ENCODE data around the gene TBCK.

DNA sequence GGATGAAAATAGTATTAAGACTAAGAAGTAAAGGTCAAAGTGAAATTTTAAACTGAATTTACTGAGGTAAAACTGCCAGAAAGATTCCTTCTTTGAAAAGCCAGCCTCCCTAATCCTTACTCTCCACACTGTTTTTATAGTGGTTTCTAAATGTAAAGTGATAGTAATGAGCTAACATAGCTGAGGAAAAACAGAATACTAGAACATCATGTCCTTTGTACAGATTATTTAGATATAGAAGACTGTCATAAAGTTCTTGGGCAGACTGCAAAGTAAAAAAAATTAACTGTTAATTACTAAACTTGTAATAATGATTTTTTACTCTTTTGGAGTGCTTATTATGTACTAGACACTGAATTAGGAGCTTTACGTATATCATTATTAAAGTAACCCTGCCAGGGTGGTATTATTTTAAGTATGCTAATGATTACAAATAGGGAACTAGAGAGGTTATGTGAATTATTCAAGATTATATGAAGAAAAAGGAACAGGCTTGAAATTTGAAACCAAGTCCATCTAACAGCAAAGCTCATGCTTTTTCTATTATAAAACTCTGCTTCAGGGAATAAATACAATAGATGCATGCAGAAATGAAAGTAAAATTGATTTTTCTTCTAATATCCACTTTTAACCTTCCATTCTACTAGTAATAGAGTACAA lies 150.5 kb downstream of the TBCK start:
- no peak for TF ChIP-seq MXI1 (IDR thresholded peaks at IDR 0.05; ENCODE audit: low read depth, low read length)
- TF ChIP-seq, protein P1, sequence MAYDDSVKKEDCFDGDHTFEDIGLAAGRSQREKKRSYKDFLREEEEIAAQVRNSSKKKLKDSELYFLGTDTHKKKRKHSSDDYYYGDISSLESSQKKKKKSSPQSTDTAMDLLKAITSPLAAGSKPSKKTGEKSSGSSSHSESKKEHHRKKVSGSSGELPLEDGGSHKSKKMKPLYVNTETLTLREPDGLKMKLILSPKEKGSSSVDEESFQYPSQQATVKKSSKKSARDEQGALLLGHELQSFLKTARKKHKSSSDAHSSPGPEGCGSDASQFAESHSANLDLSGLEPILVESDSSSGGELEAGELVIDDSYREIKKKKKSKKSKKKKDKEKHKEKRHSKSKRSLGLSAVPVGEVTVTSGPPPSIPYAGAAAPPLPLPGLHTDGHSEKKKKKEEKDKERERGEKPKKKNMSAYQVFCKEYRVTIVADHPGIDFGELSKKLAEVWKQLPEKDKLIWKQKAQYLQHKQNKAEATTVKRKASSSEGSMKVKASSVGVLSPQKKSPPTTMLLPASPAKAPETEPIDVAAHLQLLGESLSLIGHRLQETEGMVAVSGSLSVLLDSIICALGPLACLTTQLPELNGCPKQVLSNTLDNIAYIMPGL (CRISPR knock-in tag; IDR thresholded peaks at IDR 0.05) = no peak
- TF ChIP-seq, protein P2, sequence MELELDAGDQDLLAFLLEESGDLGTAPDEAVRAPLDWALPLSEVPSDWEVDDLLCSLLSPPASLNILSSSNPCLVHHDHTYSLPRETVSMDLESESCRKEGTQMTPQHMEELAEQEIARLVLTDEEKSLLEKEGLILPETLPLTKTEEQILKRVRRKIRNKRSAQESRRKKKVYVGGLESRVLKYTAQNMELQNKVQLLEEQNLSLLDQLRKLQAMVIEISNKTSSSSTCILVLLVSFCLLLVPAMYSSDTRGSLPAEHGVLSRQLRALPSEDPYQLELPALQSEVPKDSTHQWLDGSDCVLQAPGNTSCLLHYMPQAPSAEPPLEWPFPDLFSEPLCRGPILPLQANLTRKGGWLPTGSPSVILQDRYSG (tag; conservative IDR thresholded peaks at IDR 0.05; ENCODE audit: low read depth) = no peak
- no peak for TF ChIP-seq BCL6 (CRISPR knock-in tag; IDR thresholded peaks at IDR 0.05)
- TF ChIP-seq, protein P3, sequence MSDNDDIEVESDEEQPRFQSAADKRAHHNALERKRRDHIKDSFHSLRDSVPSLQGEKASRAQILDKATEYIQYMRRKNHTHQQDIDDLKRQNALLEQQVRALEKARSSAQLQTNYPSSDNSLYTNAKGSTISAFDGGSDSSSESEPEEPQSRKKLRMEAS (CRISPR knock-in tag; IDR thresholded peaks at IDR 0.05) = no peak
- TF ChIP-seq EP300 (IDR thresholded peaks at IDR 0.05; ENCODE audit: low read length) = no peak
- no peak for TF ChIP-seq HDAC1 (IDR thresholded peaks at IDR 0.05)
- no peak for TF ChIP-seq ZNF766 (CRISPR knock-in tag; conservative IDR thresholded peaks at IDR 0.05)

Data from K562 (cell line).